OCI-LY3 (cell line): ENCODE results near the gene PHF21B.

ENCODE experiments used
- H2AFZ ChIP-seq: fragments of 200-600, 300-600 bp; shearing (Covaris generic); 2 replicates; pipeline ENCODE4 v1.6.0; 2014; ENCODE audit warnings: antibody characterized with exemption, low read depth, low read length
- H3K27ac ChIP-seq: fragments of 200-600, 300-600 bp; sonication (generic); 2 replicates; pipeline ENCODE4 v1.5.1; 2014; ENCODE audit warnings: mild to moderate bottlenecking, low read length, moderate library complexity, mixed read lengths
- H3K27me3 ChIP-seq: fragments of 200-600, 300-600 bp; sonication (generic); 2 replicates; pipeline ENCODE4 v1.6.1; 2014; ENCODE audit warnings: low read depth, low read length, mixed read lengths
- H3K36me3 ChIP-seq: fragments of 200-600, 300-600 bp; sonication (generic); replicated peaks from 2 replicates; pipeline ENCODE3; 2014; ENCODE audit warnings: low read depth, low read length, mixed read lengths
- H3K4me1 ChIP-seq: fragments of 300-600, 200-600 bp; sonication (generic); 2 replicates; pipeline ENCODE4 v1.6.1; 2014; ENCODE audit warnings: low read length, mixed read lengths
- H3K4me2 ChIP-seq: fragments of 200-600, 300-600 bp; sonication (generic); 2 replicates; pipeline ENCODE4 v1.6.1; 2014; ENCODE audit warnings: low read length, mixed read lengths
- H3K4me3 ChIP-seq: fragments of 300-600, 200-600 bp; sonication (generic); 2 replicates; pipeline ENCODE4 v1.5.1; 2014; ENCODE audit warnings: antibody characterized with exemption, mild to moderate bottlenecking, low read length, moderate library complexity
- H3K79me2 ChIP-seq: fragments of 300-600, 200-600 bp; shearing (Covaris generic); 2 replicates; pipeline ENCODE4 v1.6.1; 2014; ENCODE audit warnings: mild to moderate bottlenecking, low read length, mixed read lengths
- H3K9ac ChIP-seq: fragments of 300-600, 200-600 bp; shearing (Covaris generic); 2 replicates; pipeline ENCODE4 v1.6.0; 2014; ENCODE audit warnings: mild to moderate bottlenecking, low read length, moderate library complexity
- H3K9me3 ChIP-seq: fragments of 200-600, 300-600 bp; shearing (Covaris generic); 2 replicates; pipeline ENCODE4 v1.6.1; 2014; ENCODE audit warnings: low read length, mixed read lengths; ENCODE audit not compliant: insufficient read depth
- H4K20me1 ChIP-seq: fragments of 200-600, 300-600 bp; sonication (generic); 2 replicates; pipeline ENCODE4 v1.6.1; 2016; ENCODE audit warnings: low read length, mixed read lengths; ENCODE audit not compliant: insufficient read depth
- EZH2phosphoT487 ChIP-seq: fragments of 200-600 bp; shearing (Covaris generic); IDR thresholded peaks from 2 replicates; pipeline ENCODE4 v1.6.1; 2018; ENCODE audit warnings: antibody characterized with exemption, mixed run types, low read depth
- TF ChIP-seq, protein P1 (sequence below): fragments of 200-600, 300-600 bp; sonication (generic); IDR thresholded peaks from 2 replicates; pipeline ENCODE4 v1.5.1; 2014; ENCODE audit warnings: antibody characterized with exemption, low read length, low read depth

Gene PHF21B

DNA sequence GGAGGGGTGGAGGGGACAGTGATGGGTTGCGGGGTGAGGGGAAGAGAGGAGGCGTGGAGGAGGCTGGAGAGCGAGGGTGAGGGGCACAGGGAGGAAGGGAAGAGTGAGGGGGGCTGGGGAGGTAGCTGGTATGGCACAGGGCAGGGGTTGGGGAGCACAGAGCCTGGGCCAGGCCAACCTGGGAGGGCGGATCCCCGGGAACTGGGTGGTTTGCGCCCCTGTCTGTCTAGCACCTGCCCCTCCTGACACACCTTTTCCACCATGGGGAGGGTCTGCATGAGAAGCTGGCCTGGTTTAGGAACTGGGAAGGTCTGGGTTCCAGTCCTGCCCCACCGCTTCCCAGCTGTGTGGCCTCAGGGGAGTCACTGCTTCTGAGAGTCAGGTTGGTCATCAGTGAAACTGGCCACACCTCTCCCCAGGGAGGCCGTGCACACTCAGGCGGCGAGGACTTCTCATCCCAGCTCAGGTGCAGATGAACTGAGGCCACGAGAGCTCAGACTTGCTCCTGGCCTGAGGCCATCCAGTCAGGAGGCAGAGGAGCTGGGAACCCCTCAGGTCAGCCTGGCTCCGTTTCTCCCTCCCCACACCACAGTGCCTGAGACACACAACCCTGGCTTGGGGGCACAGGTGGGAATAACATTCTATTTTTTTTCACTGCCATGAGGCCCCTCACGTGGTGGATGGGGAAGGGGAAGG, 95.6 kb downstream of the PHF21B start:
- Histone ChIP-seq H3K27ac (no peak overlapping the region), H3K9me3 (no peaks in the 10 kb centered on the region), H3K36me3 (peaks cover 10% of the 10 kb centered on the region), H4K20me1 (0 out of 2 replicates have a peak, but pooled peaks cover 3% of the 10 kb centered on the region), H3K27me3 (no peaks in the 10 kb centered on the region), H3K79me2 (no peaks in the 10 kb centered on the region), H2AFZ (no peak overlapping the region), H3K9ac (no peak overlapping the region), H3K4me1 (no peaks in the 10 kb centered on the region), H3K4me2 (no peak overlapping the region), H3K4me3 (no peak overlapping the region)
- TF ChIP-seq EZH2phosphoT487, result no peak
- TF ChIP-seq, protein P1, sequence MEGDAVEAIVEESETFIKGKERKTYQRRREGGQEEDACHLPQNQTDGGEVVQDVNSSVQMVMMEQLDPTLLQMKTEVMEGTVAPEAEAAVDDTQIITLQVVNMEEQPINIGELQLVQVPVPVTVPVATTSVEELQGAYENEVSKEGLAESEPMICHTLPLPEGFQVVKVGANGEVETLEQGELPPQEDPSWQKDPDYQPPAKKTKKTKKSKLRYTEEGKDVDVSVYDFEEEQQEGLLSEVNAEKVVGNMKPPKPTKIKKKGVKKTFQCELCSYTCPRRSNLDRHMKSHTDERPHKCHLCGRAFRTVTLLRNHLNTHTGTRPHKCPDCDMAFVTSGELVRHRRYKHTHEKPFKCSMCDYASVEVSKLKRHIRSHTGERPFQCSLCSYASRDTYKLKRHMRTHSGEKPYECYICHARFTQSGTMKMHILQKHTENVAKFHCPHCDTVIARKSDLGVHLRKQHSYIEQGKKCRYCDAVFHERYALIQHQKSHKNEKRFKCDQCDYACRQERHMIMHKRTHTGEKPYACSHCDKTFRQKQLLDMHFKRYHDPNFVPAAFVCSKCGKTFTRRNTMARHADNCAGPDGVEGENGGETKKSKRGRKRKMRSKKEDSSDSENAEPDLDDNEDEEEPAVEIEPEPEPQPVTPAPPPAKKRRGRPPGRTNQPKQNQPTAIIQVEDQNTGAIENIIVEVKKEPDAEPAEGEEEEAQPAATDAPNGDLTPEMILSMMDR, result no peak

DNA sequence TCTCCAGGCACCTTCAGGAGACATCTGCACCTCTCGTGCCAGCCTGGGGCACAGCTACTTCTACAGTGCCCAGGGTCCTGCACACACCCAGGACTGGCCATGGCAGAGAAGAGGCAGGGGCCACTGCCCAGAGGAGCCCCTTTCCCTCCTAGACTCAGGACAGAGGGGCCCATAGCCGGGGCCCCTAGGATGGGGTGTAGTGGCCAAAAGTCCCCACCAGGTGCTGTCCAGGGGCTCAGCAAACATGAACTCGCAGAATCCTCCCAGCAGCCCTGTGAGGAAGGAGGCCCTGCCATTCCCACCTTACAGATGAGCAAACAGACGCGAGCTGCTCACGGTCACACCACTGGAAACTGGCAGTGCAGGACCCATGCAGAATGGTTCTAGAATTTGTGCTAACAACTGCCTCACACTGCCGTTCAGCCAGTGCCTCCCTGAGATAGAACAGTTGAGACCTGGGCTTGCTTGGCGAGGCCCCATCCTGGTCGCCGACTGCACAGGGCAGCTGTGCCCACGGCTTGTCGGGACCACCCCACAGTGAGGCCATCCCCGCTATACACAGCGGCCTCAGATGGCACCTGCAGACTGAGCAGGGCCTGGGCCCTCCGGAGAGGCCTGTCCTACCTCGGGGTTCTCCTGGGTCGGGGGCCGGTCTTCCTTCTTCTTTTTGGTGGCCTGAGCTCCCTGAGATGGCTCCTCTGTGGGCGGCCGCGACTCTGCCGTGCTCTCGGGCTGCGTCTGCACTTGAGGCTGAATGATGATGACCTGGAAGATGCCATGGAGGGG, 96.4 kb downstream of the PHF21B start:
- Histone ChIP-seq H3K79me2 (no peaks in the 10 kb centered on the region), H3K27ac (no peak overlapping the region), H2AFZ (no peak overlapping the region), H3K36me3 (peaks cover 10% of the 10 kb centered on the region), H4K20me1 (0 out of 2 replicates have a peak, but pooled peaks cover under 1% of the 10 kb centered on the region), H3K9me3 (no peaks in the 10 kb centered on the region), H3K4me3 (no peak overlapping the region), H3K4me2 (no peak overlapping the region), H3K4me1 (no peaks in the 10 kb centered on the region), H3K9ac (no peak overlapping the region), H3K27me3 (no peaks in the 10 kb centered on the region)
- no peak for TF ChIP-seq EZH2phosphoT487
- TF ChIP-seq, protein P1, result no peak

DNA sequence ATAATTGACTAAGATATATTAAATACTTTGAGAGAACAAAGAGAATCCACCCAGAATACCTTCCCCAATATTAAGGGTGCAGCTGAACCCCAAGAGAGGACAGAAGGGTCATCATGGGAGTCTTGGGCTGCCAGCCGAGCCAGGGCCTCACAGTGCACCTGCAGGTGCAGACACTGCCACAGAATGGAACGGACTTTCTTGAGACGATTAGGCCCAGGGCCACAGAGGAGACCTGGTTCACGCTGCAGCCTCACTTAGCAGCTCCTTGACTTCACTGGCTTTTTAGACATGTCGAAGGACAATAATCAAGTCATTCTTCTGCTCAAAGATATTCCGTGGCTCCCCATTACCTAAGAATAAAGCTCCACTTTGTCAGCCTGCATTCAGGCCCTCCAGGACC, 100.6 kb downstream of the PHF21B start:
- TF ChIP-seq, protein P1, result no peak
- no peak for TF ChIP-seq EZH2phosphoT487
- Histone ChIP-seq H3K9ac (no peak overlapping the region), H3K36me3 (peaks cover 10% of the 10 kb centered on the region), H3K27me3 (no peaks in the 10 kb centered on the region; the same call in 1 of the 2 replicates), H4K20me1 (no peaks in the 10 kb centered on the region; the same call in 1 of the 2 replicates), H3K79me2 (no peaks in the 10 kb centered on the region), H3K4me3 (no peak overlapping the region), H3K4me1 (no peaks in the 10 kb centered on the region), H3K27ac (no peak overlapping the region), H2AFZ (no peak overlapping the region), H3K4me2 (no peak overlapping the region), H3K9me3 (no peaks in the 10 kb centered on the region)
